G401 (cell line): ENCODE measurements around the gene CTCF. TPM values are rescaled to one million over a fixed set of nuclear protein-coding genes. Genes with fewer than 3 reads are reported as not detected.

Experiments used
- total RNA-seq: library from RNA; depleted of rRNA; stranded (reverse); fragments of >200 nt; shearing (Covaris generic); gene quantifications from 2 replicates; pipeline ENCODE4 v1.2.3, GENCODE V29; 2014; rRNA removed

Gene CTCF
- total RNA-seq, 1 experiment from 2014 or later, result 37.3 TPM

Other genes with a start within 250 kb of the CTCF start
- gene KCTD19, start 235.8 kb upstream of the CTCF start, total RNA-seq, result 0.37 and 0.51 TPM in 2 replicates
- gene LRRC36, start 235.7 kb upstream of the CTCF start, total RNA-seq, result not detected in 2 replicates
- gene TPPP3, start 169.0 kb upstream of the CTCF start, total RNA-seq, result 1.6 and 1.8 TPM in 2 replicates
- gene ZDHHC1, start 146.0 kb upstream of the CTCF start, total RNA-seq, result 5.8 and 7.0 TPM in 2 replicates
- not detected in 2 replicates for gene HSD11B2, start 131.4 kb upstream of the CTCF start, total RNA-seq
- 91.8 and 119 TPM in 2 replicates for gene ATP6V0D1, start 81.4 kb upstream of the CTCF start, total RNA-seq
- not detected in 2 replicates for gene AGRP, start 79.0 kb upstream of the CTCF start, total RNA-seq
- gene RIPOR1, start 33.7 kb upstream of the CTCF start, total RNA-seq, result 4.1 and 11.5 TPM in 2 replicates
- gene CARMIL2, start 82.6 kb downstream of the CTCF start, total RNA-seq, result 4.1 and 10.7 TPM in 2 replicates
- 27.1 and 33.2 TPM in 2 replicates for gene ACD, start 97.7 kb downstream of the CTCF start, total RNA-seq
- 6.6 and 13.5 TPM in 2 replicates for gene PARD6A, start 98.4 kb downstream of the CTCF start, total RNA-seq
- 2.1 and 5.6 TPM in 2 replicates for gene ENKD1, start 104.2 kb downstream of the CTCF start, total RNA-seq
- not detected in 2 replicates for gene C16orf86, start 104.3 kb downstream of the CTCF start, total RNA-seq
- 26.2 TPM in 2 replicates for gene GFOD2, start 156.8 kb downstream of the CTCF start, total RNA-seq
- gene RANBP10, start 244.0 kb downstream of the CTCF start, total RNA-seq, result 3.0 and 5.9 TPM in 2 replicates
- 0.49 and 0.95 TPM in 2 replicates for gene TSNAXIP1, start 244.4 kb downstream of the CTCF start, total RNA-seq